ENCODE data around the gene WDR62. TPM values are rescaled to one million over a fixed set of nuclear protein-coding genes. Genes with fewer than 3 reads are reported as not detected.

WDR62 gene
- total and polyA plus RNA-seq, 2 donors (not counting 3 experiments of a cell fraction or from before 2014, with no cell fraction given) = 8.0 to 13.4 TPM

GRCh38 chr19:36140304-36141038, 85.8 kb downstream of the WDR62 start:
- dilution Hi-C loops (cut with MboI; ENCODE audit: extremely low pct_ligation_motif_present, low sequenced_read_pairs) = no loop called here
- TSS peak; percentile 96 for BruUV-seq (replicated peaks)
- DNase-seq (ENCODE audit: low read depth, low spot score) = peak; percentile 50

GRCh38 chr19:36141039-36141927, 86.6 kb downstream of the WDR62 start:
- Histone ChIP-seq H3K4me2 (ENCODE audit: insufficient read depth, low read length) (peak overlapping the region; percentile 52), H2AFZ (ENCODE audit: low read depth, low read length) (no peak overlapping the region), H3K9ac (replicated peaks; ENCODE audit: extremely low read depth, insufficient read depth, low read length) (no peak overlapping the region), H4K20me1 (replicated peaks; ENCODE audit: control insufficient read depth, extremely low read depth, insufficient read depth, low read length) (no peaks in the 10 kb centered on the region), H3K9me3 (replicated peaks; ENCODE audit: control insufficient read depth, insufficient read depth, low read length) (no peaks in the 10 kb centered on the region), H3K27me3 (ENCODE audit: control insufficient read depth in 2 of 2, insufficient read depth in 2 of 2, low read length in 2 of 2) (no peaks in the 10 kb centered on the region), H3K36me3 (ENCODE audit: control insufficient read depth in 2 of 2, extremely low read depth in 1 of 2, insufficient read depth in 2 of 2, low read length in 2 of 2) (peaks cover 12 to 26% of the 10 kb centered on the region in 2 experiments), H3K79me2 (ENCODE audit: control insufficient read depth, insufficient read depth, low read length) (peaks cover 21% of the 10 kb centered on the region), H3K9me1 (replicated peaks; ENCODE audit: control insufficient read depth, extremely low read depth, insufficient read depth, low read length) (no peaks in the 10 kb centered on the region), H3K27ac (ENCODE audit: insufficient read depth, low read depth, low read length) (no peak overlapping the region), H3K4me1 (ENCODE audit: control insufficient read depth, extremely low read depth, insufficient read depth, low read length) (peaks cover 20% of the 10 kb centered on the region), H3K4me3 (replicated peaks in 1 of 3; ENCODE audit: insufficient read depth in 1 of 3, low read depth in 1 of 3, low read length in 3 of 3) (peak overlapping the region in 2 of 3 experiments; percentile 42 to 89)
- ChIA-PET CTCF (interaction anchor here (2.0 kb wide), 1 partner anchor 13 kb away, joined by 18 read pairs; no protein-coding TSS in a partner anchor), POLR2A (interaction anchor here (1.4 kb wide), 1 partner anchor 13 kb away, joined by 3 read pairs; no protein-coding TSS in a partner anchor)
- BruUV-seq (replicated peaks) = no TSS peak
- intact Hi-C loops (cut with micrococcal nuclease) = loop anchor here (1.0 kb wide), 1 partner anchor 10 kb away; no protein-coding TSS in a partner anchor
- FAIRE-seq (peak; percentile 95), DNase-seq (ENCODE audit: low read depth, low spot score) (peak; percentile 86)
- dilution Hi-C loops (cut with MboI; ENCODE audit: extremely low pct_ligation_motif_present, low sequenced_read_pairs) = no loop called here
- TF ChIP-seq MYC (IDR thresholded peaks at IDR 0.05; ENCODE audit: low read depth, low read length) (no peak), JUN (IDR thresholded peaks at IDR 0.05; ENCODE audit: borderline replicate concordance, insufficient read depth, insufficient read length, low read depth) (no peak), GATA2 (IDR thresholded peaks at IDR 0.05; ENCODE audit: insufficient read depth, insufficient read length, low read depth, low read length) (no peak)

More at GRCh38 chr19:36140304-36141038, 85.8 kb downstream of the WDR62 start:
- TF ChIP-seq JUN (IDR thresholded peaks at IDR 0.05; ENCODE audit: borderline replicate concordance, insufficient read depth, insufficient read length, low read depth) (no peak), POLR2A (IDR thresholded peaks at IDR 0.05; ENCODE audit: low read depth, low read length) (peak; percentile 1)
- Histone ChIP-seq H3K4me2 (ENCODE audit: insufficient read depth, low read length) (peak overlapping the region; percentile 84), H3K36me3 (ENCODE audit: control insufficient read depth in 2 of 2, extremely low read depth in 1 of 2, insufficient read depth in 2 of 2, low read length in 2 of 2) (peaks cover 12 to 18% of the 10 kb centered on the region in 2 experiments), H3K27ac (ENCODE audit: insufficient read depth, low read depth, low read length) (peak overlapping the region; percentile 91), H3K9ac (replicated peaks; ENCODE audit: extremely low read depth, insufficient read depth, low read length) (peak overlapping the region; percentile 99), H3K4me3 (replicated peaks in 1 of 3; ENCODE audit: insufficient read depth in 1 of 3, low read depth in 1 of 3, low read length in 3 of 3) (peak overlapping the region; percentile 89 to 97 (median 91)), H3K4me1 (ENCODE audit: control insufficient read depth, extremely low read depth, insufficient read depth, low read length) (peaks cover 20% of the 10 kb centered on the region), H3K27me3 (ENCODE audit: control insufficient read depth in 2 of 2, insufficient read depth in 2 of 2, low read length in 2 of 2) (no peaks in the 10 kb centered on the region), H3K9me1 (replicated peaks; ENCODE audit: control insufficient read depth, extremely low read depth, insufficient read depth, low read length) (no peaks in the 10 kb centered on the region), H4K20me1 (replicated peaks; ENCODE audit: control insufficient read depth, extremely low read depth, insufficient read depth, low read length) (no peaks in the 10 kb centered on the region), H3K79me2 (ENCODE audit: control insufficient read depth, insufficient read depth, low read length) (peaks cover 21% of the 10 kb centered on the region), H2AFZ (ENCODE audit: low read depth, low read length) (peak overlapping the region; percentile 30), H3K9me3 (replicated peaks; ENCODE audit: control insufficient read depth, insufficient read depth, low read length) (no peaks in the 10 kb centered on the region)
- intact Hi-C loops (cut with micrococcal nuclease) = loop anchor here (1.0 kb wide), 3 partner anchors 11 to 25 kb away; partner anchors contain the start of gene TBCB
- POLR2A ChIA-PET = interaction anchor here (1.4 kb wide), 1 partner anchor 12 kb away, joined by 3 read pairs; no protein-coding TSS in a partner anchor
- CTCF ChIA-PET = interaction anchor here (1.0 to 2.1 kb wide), 4 partner anchors 10 to 80 kb away, joined by 4 to 18 read pairs (median 6); no protein-coding TSS in a partner anchor
- FAIRE-seq = no peak

All from endothelial cell of umbilical vein (primary cell).